Endothelial cell of umbilical vein (primary cell): ENCODE results near the gene EBPL. TPM values are rescaled to one million over a fixed set of nuclear protein-coding genes. Genes with fewer than 3 reads are reported as not detected.

ENCODE experiments used
- BruUV-seq: library from RNA; stranded (reverse); fragments of 400-500 nt; replicated peaks from 2 replicates; lab custom pipeline; 2021; lab: Mats Ljungman, UMichigan
- CTCF ChIA-PET: fragments of 300-600, 350-600 bp; sonication (Branson Sonifier 250); formaldehyde crosslinking; loops from one replicate; lab custom pipeline; 2021; ENCODE audit warnings: antibody characterized with exemption, inconsistent platforms; lab: Charles Lee
- POLR2A ChIA-PET: fragments of 300-600, 350-600 bp; sonication (Branson Sonifier 250); formaldehyde crosslinking; loops from one replicate; lab custom pipeline; 2021; ENCODE audit warnings: antibody characterized with exemption, inconsistent platforms; lab: Charles Lee
- DNase-seq: peaks from one replicate; pipeline ENCODE4 v3.0.0-alpha.2; 2011; ENCODE audit warnings: low read depth, low spot score
- FAIRE-seq: peaks from 2 replicates; lab custom pipeline; 2011; peaks lifted over from hg19 to GRCh38; lab: Jason Lieb, UNC
- H2AFZ ChIP-seq: 2 replicates; pipeline ENCODE4 v1.6.0; 2012; ENCODE audit warnings: low read depth, low read length, control low read depth, inconsistent platforms
- H3K27ac ChIP-seq: 2 replicates; pipeline ENCODE4 v1.5.1; 2011; ENCODE audit warnings: low read depth, mild to moderate bottlenecking, control low read depth, low read length, moderate library complexity; ENCODE audit not compliant: insufficient read depth
- H3K27me3 ChIP-seq, 2 experiments: 2 replicates each; pipeline versions ENCODE4 v1.6.0 to v1.6.1; 2011; ENCODE audit warnings: low read length in 2 of 2, mixed read lengths in 1 of 2; ENCODE audit not compliant: control insufficient read depth in 2 of 2, insufficient read depth in 2 of 2
- H3K36me3 ChIP-seq, 2 experiments: 2 replicates in 1 of 2; 3 replicates in 1 of 2; pipeline ENCODE4 v1.5.1; 2011; ENCODE audit warnings: low read length in 2 of 2, mild to moderate bottlenecking in 1 of 2, moderate library complexity in 1 of 2; ENCODE audit not compliant: control insufficient read depth in 2 of 2, insufficient read depth in 2 of 2; ENCODE audit errors: extremely low read depth in 1 of 2
- H3K4me1 ChIP-seq: 3 replicates; pipeline ENCODE4 v1.5.1; 2011; ENCODE audit warnings: mild to moderate bottlenecking, low read length; ENCODE audit not compliant: control insufficient read depth, insufficient read depth; ENCODE audit errors: extremely low read depth
- H3K4me2 ChIP-seq: 2 replicates; pipeline ENCODE4 v1.6.1; 2011; ENCODE audit warnings: low read length, control low read depth, mixed read lengths; ENCODE audit not compliant: insufficient read depth
- H3K4me3 ChIP-seq, 3 experiments: fragments of 200-600 bp in 1 of 3; sonication (generic), shearing (Covaris generic) in 1 of 3; replicated peaks in 1 of 3; 2 replicates each; pipeline ENCODE4 v1.5.1; 2011 to 2016; ENCODE audit warnings: control low read depth in 3 of 3, low read length in 3 of 3, mild to moderate bottlenecking in 2 of 3, inconsistent platforms in 1 of 3, low read depth in 1 of 3, moderate library complexity in 1 of 3; ENCODE audit not compliant: insufficient read depth in 1 of 3
- H3K79me2 ChIP-seq: 2 replicates; pipeline ENCODE4 v1.6.0; 2012; ENCODE audit warnings: low read length, inconsistent platforms; ENCODE audit not compliant: control insufficient read depth, insufficient read depth
- H3K9ac ChIP-seq: replicated peaks from 2 replicates; pipeline ENCODE3; 2011; ENCODE audit warnings: low read length, control low read depth; ENCODE audit not compliant: insufficient read depth; ENCODE audit errors: extremely low read depth
- H3K9me1 ChIP-seq: replicated peaks from 3 replicates; pipeline ENCODE4 v1.6.0; 2011; ENCODE audit warnings: mild to moderate bottlenecking, low read length; ENCODE audit not compliant: control insufficient read depth, insufficient read depth; ENCODE audit errors: extremely low read depth
- H3K9me3 ChIP-seq: replicated peaks from 2 replicates; pipeline ENCODE4 v1.5.1; 2012; ENCODE audit warnings: low read length, inconsistent platforms; ENCODE audit not compliant: control insufficient read depth, insufficient read depth
- H4K20me1 ChIP-seq: replicated peaks from 2 replicates; pipeline ENCODE3; 2011; ENCODE audit warnings: mild to moderate bottlenecking, low read length; ENCODE audit not compliant: control insufficient read depth, insufficient read depth; ENCODE audit errors: extremely low read depth
- CTCF ChIP-seq, 2 donors: IDR thresholded peaks; 1 replicate in 1 of 2; 2 replicates in 1 of 2; pipeline ENCODE4 v1.5.1; 2011; ENCODE audit warnings: low read length in 2 of 2, mild to moderate bottlenecking in 2 of 2, moderate library complexity in 2 of 2, control low read depth in 1 of 2, inconsistent platforms in 1 of 2, low read depth in 1 of 2; ENCODE audit not compliant: insufficient read depth in 1 of 2; ENCODE audit errors: extremely low read depth in 1 of 2
- EZH2 ChIP-seq: IDR thresholded peaks from 2 replicates; pipeline ENCODE4 v1.6.1; 2012; ENCODE audit warnings: borderline replicate concordance, low read depth, mild to moderate bottlenecking, moderate library complexity, low read length, inconsistent platforms; ENCODE audit not compliant: severe bottlenecking
- FOS ChIP-seq: IDR thresholded peaks from 2 replicates; pipeline ENCODE4 v1.6.1; 2011; ENCODE audit warnings: mild to moderate bottlenecking, low read length, moderate library complexity, borderline replicate concordance; ENCODE audit not compliant: insufficient read depth
- GATA2 ChIP-seq: IDR thresholded peaks from 2 replicates; pipeline ENCODE4 v1.7.0; 2011; ENCODE audit warnings: low read depth, mild to moderate bottlenecking, moderate library complexity, mixed read lengths, low read length; ENCODE audit not compliant: insufficient read length, insufficient read depth
- JUN ChIP-seq: IDR thresholded peaks from 2 replicates; pipeline ENCODE4 v1.6.1; 2011; ENCODE audit warnings: borderline replicate concordance, low read depth; ENCODE audit not compliant: insufficient read length, insufficient read depth
- MAX ChIP-seq: IDR thresholded peaks from 2 replicates; pipeline ENCODE4 v1.6.1; 2011; ENCODE audit not compliant: insufficient read depth, insufficient read length
- MYC ChIP-seq: IDR thresholded peaks from one replicate; pipeline ENCODE4 v1.6.1; 2011; ENCODE audit warnings: mild to moderate bottlenecking, low read depth, low read length
- POLR2A ChIP-seq: IDR thresholded peaks from 2 replicates; pipeline ENCODE4 v1.6.1; 2012; ENCODE audit warnings: low read depth, mild to moderate bottlenecking, control low read depth, low read length
- POLR2AphosphoS5 ChIP-seq: IDR thresholded peaks from 2 replicates; pipeline ENCODE4 v1.6.1; 2012; ENCODE audit warnings: low read depth, mild to moderate bottlenecking, control low read depth, low read length, moderate library complexity; ENCODE audit not compliant: insufficient read depth
- dilution Hi-C: fragments of 300-500 bp; cut with MboI; formaldehyde crosslinking; loops from one replicate; pipeline ENCODE4 v1.15.0; 2019; ENCODE audit warnings: low sequenced_read_pairs; ENCODE audit not compliant: extremely low pct_ligation_motif_present
- intact Hi-C: fragments of 100-400 bp; cut with micrococcal nuclease; formaldehyde crosslinking; loops from one replicate; pipeline ENCODE4 v1.10.0; 2022
- polyA plus RNA-seq, 4 experiments: library from polyadenylated mRNA; depleted of rRNA in 3 of 4; stranded (reverse) in 3 of 4; unstranded in 1 of 4; fragments of >200 nt; gene quantifications; 2 replicates each; pipeline versions ENCODE4 v1.2.1 to v1.2.3, GENCODE V29; 2011 to 2012; ENCODE audit warnings: missing spikeins in 1 of 4
- total RNA-seq: library from RNA; stranded (reverse); gene quantifications from 2 replicates; pipeline ENCODE4 v1.2.3, GENCODE V29; 2021

The EBPL gene
- total and polyA plus RNA-seq, 2 donors (not counting 3 experiments of a cell fraction or from before 2014, with no cell fraction given): 75.5 to 159 TPM

- no peak overlapping the region for H2AFZ ChIP-seq
- POLR2A ChIA-PET: no interaction called here
- intact Hi-C loops: loop anchor here (1.0 kb wide), 1 partner anchor 14 kb away; no protein-coding TSS in a partner anchor
- H3K4me2 ChIP-seq: peak overlapping the region; percentile 48
- no peaks in the 10 kb centered on the region for H3K9me3 ChIP-seq
- H3K27me3 ChIP-seq: no peaks in the 10 kb centered on the region
- no peaks in the 10 kb centered on the region for H3K79me2 ChIP-seq
- no peak overlapping the region for H3K9ac ChIP-seq
- peak; percentile 76 for DNase-seq
- FAIRE-seq: peak; percentile 92
- H3K36me3 ChIP-seq: no peaks in the 10 kb centered on the region
- peak overlapping the region; percentile 62 for H3K27ac ChIP-seq
- peaks cover 37% of the 10 kb centered on the region for H3K4me1 ChIP-seq
- no peaks in the 10 kb centered on the region for H4K20me1 ChIP-seq
- TF ChIP-seq EZH2: no peak
- peak; percentile 69 for TF ChIP-seq POLR2AphosphoS5
- peak; percentile 37 for TF ChIP-seq POLR2A
- no peak for TF ChIP-seq MAX
- no peak for TF ChIP-seq CTCF (IDR thresholded peaks at IDR 0.05; ENCODE audit: extremely low read depth in 1 of 2, insufficient read depth in 1 of 2, low read depth in 1 of 2, low read length in 2 of 2)
- no peak for TF ChIP-seq MYC
- peak; percentile 96 for TF ChIP-seq FOS
- TF ChIP-seq GATA2: peak; percentile 94
- peak; percentile 87 for TF ChIP-seq JUN
- dilution Hi-C loops: no loop called here
- H3K4me3 ChIP-seq: no peak overlapping the region
- CTCF ChIA-PET: interaction anchor here (0.6 to 3.8 kb wide), 8 partner anchors 9 to 40 kb away, joined by 3 to 18 read pairs (median 5); no protein-coding TSS in a partner anchor
- no peaks in the 10 kb centered on the region for H3K9me1 ChIP-seq
- no TSS peak for BruUV-seq
Measured at GRCh38 chr13:49629947-49630346, 61.3 kb downstream of the EBPL start.
